Activated CD8-positive, alpha-beta memory T cell treated with anti-CD3 and anti-CD28 coated beads for 48 hours (primary cell): ENCODE measurements around the gene IPO9.
"Not testable (repeated sequence)": the region's sequence is repeated elsewhere in the genome, so short reads cannot be mapped to it uniquely, and the experiment has no call there.

ENCODE experiments used
- DNase-seq, 3 experiments: peaks; one replicate each; pipeline ENCODE4 v3.0.0-alpha.2; 2020; ENCODE audit warnings: low read depth in 2 of 3, low spot score in 2 of 3

Gene IPO9

GRCh38 chr1:201809876-201810275 lies 19.1 kb upstream of the IPO9 start:
- no peak for DNase-seq

- DNase-seq: no peak
Observed at GRCh38 chr1:201810466-201811216, 18.3 kb upstream of the IPO9 start.

- DNase-seq: no peak
Observed at GRCh38 chr1:201813226-201813625, 15.7 kb upstream of the IPO9 start.

GRCh38 chr1:201816309-201816854 lies 12.6 kb upstream of the IPO9 start:
- DNase-seq: no peak

- no peak for DNase-seq
Observed at GRCh38 chr1:201818971-201819750, 9.8 kb upstream of the IPO9 start.

GRCh38 chr1:201820413-201820812 lies 8.5 kb upstream of the IPO9 start:
- DNase-seq: no peak

- DNase-seq: no peak
Observed at GRCh38 chr1:201825245-201825644, 3.7 kb upstream of the IPO9 start.

GRCh38 chr1:201826830-201827229 lies 2.1 kb upstream of the IPO9 start:
- DNase-seq: no peak

GRCh38 chr1:201827321-201828216 lies 1.4 kb upstream of the IPO9 start:
- DNase-seq: no peak

GRCh38 chr1:201828217-201828819 lies 639 bp upstream of the IPO9 start:
- no peak for DNase-seq

- no peak for DNase-seq
Observed at GRCh38 chr1:201831371-201831770, 2.4 kb downstream of the IPO9 start.

- DNase-seq: no peak
Observed at GRCh38 chr1:201834621-201835020, 5.7 kb downstream of the IPO9 start.

GRCh38 chr1:201838381-201838780 lies 9.4 kb downstream of the IPO9 start:
- no peak for DNase-seq

GRCh38 chr1:201839089-201839488 lies 10.1 kb downstream of the IPO9 start:
- not testable (repeated sequence) for DNase-seq

- no peak for DNase-seq
Observed at GRCh38 chr1:201840055-201840454, 11.1 kb downstream of the IPO9 start.

- no peak for DNase-seq
Observed at GRCh38 chr1:201840490-201840889, 11.5 kb downstream of the IPO9 start.

GRCh38 chr1:201841265-201841912 lies 12.4 kb downstream of the IPO9 start:
- no peak for DNase-seq

GRCh38 chr1:201842472-201843027 lies 13.6 kb downstream of the IPO9 start:
- DNase-seq: no peak

GRCh38 chr1:201845331-201846083 lies 16.6 kb downstream of the IPO9 start:
- DNase-seq: no peak
